Left ventricle myocardium inferior (tissue), 1 donor: ENCODE measurements around the gene PNPLA8. TPM values are rescaled to one million over a fixed set of nuclear protein-coding genes. Genes with fewer than 3 reads are reported as not detected.

Experiments
- DNase-seq: peaks from one replicate; pipeline ENCODE4 v3.0.0-alpha.2; 2020
- H3K27ac ChIP-seq: fragments of 200-600 bp; replicated peaks from 2 replicates; pipeline ENCODE4 v1.8.0; 2021
- H3K27me3 ChIP-seq: fragments of 200-600 bp; 2 replicates; pipeline ENCODE4 v1.8.0; 2021; ENCODE audit warnings: low read depth
- H3K36me3 ChIP-seq: fragments of 200-600 bp; 2 replicates; pipeline ENCODE4 v1.8.0; 2021
- H3K4me1 ChIP-seq: fragments of 200-600 bp; 2 replicates; pipeline ENCODE4 v1.8.0; 2021
- H3K4me3 ChIP-seq: fragments of 200-600 bp; 2 replicates; pipeline ENCODE4 v1.8.0; 2021; ENCODE audit warnings: mild to moderate bottlenecking, moderate library complexity
- H3K9me3 ChIP-seq: fragments of 200-600 bp; replicated peaks from 2 replicates; pipeline ENCODE4 v1.8.0; 2021
- intact Hi-C: fragments of 100-400 bp; cut with micrococcal nuclease; formaldehyde crosslinking; loops from one replicate; pipeline ENCODE4 v1.11.0; 2022
- total RNA-seq: library from RNA; stranded (reverse); fragmentation: NEBNext Ultra II Directional; extraction: Animal tissue kit (Norgen Biotek cat#: 25700); gene quantifications from one replicate; pipeline ENCODE4 v1.2.1, GENCODE V29; 2021
- TF ChIP-seq, protein P1 (sequence below): fragments of 200-600 bp; IDR thresholded peaks from 2 replicates; pipeline ENCODE4 v1.8.0; 2021; ENCODE audit warnings: antibody characterized with exemption, mild to moderate bottlenecking, borderline replicate concordance
- donor health status: DM: no; HTN: yes; CAD: no; lungs with severe emphysema.

The PNPLA8 gene
- total RNA-seq, 1 donor from 2014 or later = 32.4 TPM

GRCh38 chr7:108535744-108536143, 9.8 kb upstream of the PNPLA8 start:
- intact Hi-C loops = no loop called here
- H3K9me3 ChIP-seq = no peaks in the 10 kb centered on the region
- no peak for DNase-seq
- no peak overlapping the region for H3K27ac ChIP-seq
- no peaks in the 10 kb centered on the region for H3K27me3 ChIP-seq
- no peaks in the 10 kb centered on the region for H3K36me3 ChIP-seq
- TF ChIP-seq, protein P1, sequence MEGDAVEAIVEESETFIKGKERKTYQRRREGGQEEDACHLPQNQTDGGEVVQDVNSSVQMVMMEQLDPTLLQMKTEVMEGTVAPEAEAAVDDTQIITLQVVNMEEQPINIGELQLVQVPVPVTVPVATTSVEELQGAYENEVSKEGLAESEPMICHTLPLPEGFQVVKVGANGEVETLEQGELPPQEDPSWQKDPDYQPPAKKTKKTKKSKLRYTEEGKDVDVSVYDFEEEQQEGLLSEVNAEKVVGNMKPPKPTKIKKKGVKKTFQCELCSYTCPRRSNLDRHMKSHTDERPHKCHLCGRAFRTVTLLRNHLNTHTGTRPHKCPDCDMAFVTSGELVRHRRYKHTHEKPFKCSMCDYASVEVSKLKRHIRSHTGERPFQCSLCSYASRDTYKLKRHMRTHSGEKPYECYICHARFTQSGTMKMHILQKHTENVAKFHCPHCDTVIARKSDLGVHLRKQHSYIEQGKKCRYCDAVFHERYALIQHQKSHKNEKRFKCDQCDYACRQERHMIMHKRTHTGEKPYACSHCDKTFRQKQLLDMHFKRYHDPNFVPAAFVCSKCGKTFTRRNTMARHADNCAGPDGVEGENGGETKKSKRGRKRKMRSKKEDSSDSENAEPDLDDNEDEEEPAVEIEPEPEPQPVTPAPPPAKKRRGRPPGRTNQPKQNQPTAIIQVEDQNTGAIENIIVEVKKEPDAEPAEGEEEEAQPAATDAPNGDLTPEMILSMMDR = no peak
- H3K4me3 ChIP-seq = no peak overlapping the region
- H3K4me1 ChIP-seq = no peaks in the 10 kb centered on the region

- no peaks in the 10 kb centered on the region for H3K4me1 ChIP-seq
- no peaks in the 10 kb centered on the region for H3K27me3 ChIP-seq
- no peaks in the 10 kb centered on the region for H3K36me3 ChIP-seq
- no peak overlapping the region for H3K4me3 ChIP-seq
- TF ChIP-seq, protein P1 = no peak
- intact Hi-C loops = no loop called here
- H3K27ac ChIP-seq = no peak overlapping the region
- no peaks in the 10 kb centered on the region for H3K9me3 ChIP-seq
- no peak for DNase-seq
These were observed 9.3 kb upstream of the PNPLA8 start for GRCh38 chr7:108535257-108535656.

DNA sequence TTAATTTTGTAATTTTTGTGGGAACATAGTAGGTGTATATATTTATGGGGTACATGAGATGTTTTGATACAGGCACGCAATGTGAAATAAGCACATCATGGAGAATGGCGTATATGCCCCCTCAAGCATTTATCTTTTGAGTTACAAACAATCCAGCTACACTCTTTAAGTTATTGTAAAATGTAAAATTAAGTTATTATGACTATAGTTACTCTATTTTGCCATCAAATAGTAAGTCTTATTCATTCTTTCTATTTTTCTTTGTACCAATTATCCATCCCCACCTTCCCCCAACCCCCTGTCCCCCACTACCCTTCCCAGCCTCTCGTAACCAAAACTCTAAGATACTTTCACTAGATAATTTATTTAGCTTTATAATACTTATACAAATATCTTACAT, 7.8 kb upstream of the PNPLA8 start:
- TF ChIP-seq, protein P1 = no peak
- no peaks in the 10 kb centered on the region for H3K27me3 ChIP-seq
- H3K36me3 ChIP-seq = no peaks in the 10 kb centered on the region
- no peaks in the 10 kb centered on the region for H3K4me1 ChIP-seq
- no peaks in the 10 kb centered on the region for H3K9me3 ChIP-seq
- intact Hi-C loops = no loop called here
- no peak overlapping the region for H3K27ac ChIP-seq
- DNase-seq = no peak
- no peak overlapping the region for H3K4me3 ChIP-seq

- Histone ChIP-seq H3K4me3 (no peak overlapping the region), H3K27ac (no peak overlapping the region), H3K27me3 (no peaks in the 10 kb centered on the region), H3K4me1 (peaks cover 22% of the 10 kb centered on the region), H3K36me3 (no peaks in the 10 kb centered on the region), H3K9me3 (no peaks in the 10 kb centered on the region)
- no peak for DNase-seq
- intact Hi-C loops = no loop called here
- TF ChIP-seq, protein P1 = no peak
These were observed 3.4 kb upstream of the PNPLA8 start for GRCh38 chr7:108529341-108529740.

DNA sequence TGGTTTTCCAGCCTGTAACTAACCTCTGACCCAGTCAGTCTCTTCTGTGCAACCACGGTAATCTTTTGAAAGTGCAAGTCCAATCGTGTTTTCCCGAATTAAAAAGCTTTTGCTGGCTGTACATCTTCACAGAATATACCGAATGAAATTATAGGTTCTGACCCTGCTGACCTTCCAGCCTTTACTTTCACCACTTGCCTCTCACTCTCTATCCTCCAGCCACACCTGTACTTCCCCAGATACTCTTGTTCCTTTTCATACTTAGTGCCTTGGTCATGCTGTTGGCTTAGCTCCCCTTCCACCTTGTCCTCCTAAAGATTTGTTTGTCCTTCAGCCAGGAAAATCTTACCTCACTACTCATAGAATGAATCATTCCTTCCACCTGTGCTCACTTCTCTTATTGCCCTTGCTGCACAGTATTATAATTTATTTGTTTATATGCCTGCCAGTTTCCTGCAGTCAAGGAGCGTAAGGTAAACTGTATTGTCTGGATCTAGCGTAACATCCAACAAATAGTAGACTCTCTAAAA, 2.3 kb upstream of the PNPLA8 start:
- TF ChIP-seq, protein P1 = no peak
- intact Hi-C loops = no loop called here

GRCh38 chr7:108526768-108527017, 758 bp upstream of the PNPLA8 start:
- Histone ChIP-seq H3K27ac (peak overlapping the region; percentile 98), H3K4me1 (peaks cover 49% of the 10 kb centered on the region), H3K27me3 (no peaks in the 10 kb centered on the region), H3K36me3 (no peaks in the 10 kb centered on the region), H3K9me3 (no peaks in the 10 kb centered on the region), H3K4me3 (peak overlapping the region; percentile 84)
- TF ChIP-seq, protein P1 = no peak
- no peak for DNase-seq
- intact Hi-C loops = no loop called here

More for the DNA sequence above, 2.3 kb upstream of the PNPLA8 start:
- Histone ChIP-seq H3K4me3 (no peak overlapping the region), H3K36me3 (no peaks in the 10 kb centered on the region), H3K27ac (no peak overlapping the region), H3K9me3 (no peaks in the 10 kb centered on the region), H3K4me1 (peaks cover 33% of the 10 kb centered on the region), H3K27me3 (no peaks in the 10 kb centered on the region)
- no peak for DNase-seq
